Adipocyte (in vitro differentiated cells): ENCODE measurements around the gene LIMCH1.

Experiments
- DNase-seq: peaks from one replicate; pipeline ENCODE4 v3.0.0-alpha.2; 2015; ENCODE audit warnings: low read depth
- H3K27me3 ChIP-seq: replicated peaks from 2 replicates; pipeline ENCODE4 v1.7.0; 2013; ENCODE audit warnings: mild to moderate bottlenecking, low read length, moderate library complexity; ENCODE audit not compliant: control insufficient read depth, insufficient read depth
- H3K36me3 ChIP-seq: 2 replicates; pipeline ENCODE4 v1.7.0; 2013; ENCODE audit warnings: low read length, mild to moderate bottlenecking, moderate library complexity; ENCODE audit not compliant: control insufficient read depth, insufficient read depth, severe bottlenecking
- H3K4me1 ChIP-seq: 2 replicates; pipeline ENCODE4 v1.7.0; 2013; ENCODE audit warnings: mild to moderate bottlenecking, low read length, moderate library complexity; ENCODE audit not compliant: control insufficient read depth, insufficient read depth
- H3K4me3 ChIP-seq: 2 replicates; pipeline ENCODE4 v1.7.0; 2013; ENCODE audit warnings: mild to moderate bottlenecking, low read length, moderate library complexity
- H3K9ac ChIP-seq: 2 replicates; pipeline ENCODE4 v1.7.0; 2013; ENCODE audit warnings: mild to moderate bottlenecking, low read length, moderate library complexity
- H3K9me3 ChIP-seq: 2 replicates; pipeline ENCODE4 v1.7.0; 2013; ENCODE audit warnings: mild to moderate bottlenecking, low read length, moderate library complexity; ENCODE audit not compliant: control insufficient read depth

Gene LIMCH1

GRCh38 chr4:41749631-41750039 is 211.7 kb downstream of the LIMCH1 start:
- Histone ChIP-seq H3K4me1 (no peaks in the 10 kb centered on the region), H3K9me3 (peaks cover under 1% of the 10 kb centered on the region), H3K4me3 (no peak overlapping the region), H3K9ac (no peak overlapping the region), H3K36me3 (no peaks in the 10 kb centered on the region), H3K27me3 (peaks cover 94% of the 10 kb centered on the region)
- no peak for DNase-seq
